Keratinocyte (primary cell): ENCODE measurements around the gene UGT2B10.

Experiments
- CTCF ChIP-seq, 3 experiments: IDR thresholded peaks in 1 of 3; conservative IDR thresholded peaks in 1 of 3; optimal IDR thresholded peaks in 1 of 3; 2 replicates in 2 of 3; 3 replicates in 1 of 3; pipeline versions ENCODE3 to v1.5.1; 2011; ENCODE audit warnings: low read length in 3 of 3, mild to moderate bottlenecking in 3 of 3, moderate library complexity in 2 of 3, control low read depth in 1 of 3, inconsistent platforms in 1 of 3; ENCODE audit not compliant: insufficient read depth in 2 of 3; ENCODE audit errors: extremely low read depth in 1 of 3
- EZH2 ChIP-seq: IDR thresholded peaks from one replicate; pipeline ENCODE4 v1.6.1; 2012; ENCODE audit warnings: inconsistent platforms, mild to moderate bottlenecking, low read length, moderate library complexity

- TF ChIP-seq CTCF (optimal IDR thresholded peaks at IDR 0.05 in 1 of 3, IDR thresholded peaks at IDR 0.05 in 1 of 3, conservative IDR thresholded peaks at IDR 0.05 in 1 of 3; ENCODE audit: extremely low read depth in 1 of 3, insufficient read depth in 2 of 3, low read length in 3 of 3) (no peak), EZH2 (no peak)
Measured at GRCh38 chr4:68773699-68774098, 42.1 kb upstream of the UGT2B10 start.
